ENCODE measurements around the gene PCDHGA6.
"Not testable (repeated sequence)": the region's sequence is repeated elsewhere in the genome, so short reads cannot be mapped to it uniquely, and the experiment has no call there.

The PCDHGA6 gene

GRCh38 chr5:141403387-141403786 lies 29.7 kb downstream of the PCDHGA6 start:
- peak overlapping the region; percentile 53 for H3K4me3 ChIP-seq
- TF ChIP-seq, protein P1, sequence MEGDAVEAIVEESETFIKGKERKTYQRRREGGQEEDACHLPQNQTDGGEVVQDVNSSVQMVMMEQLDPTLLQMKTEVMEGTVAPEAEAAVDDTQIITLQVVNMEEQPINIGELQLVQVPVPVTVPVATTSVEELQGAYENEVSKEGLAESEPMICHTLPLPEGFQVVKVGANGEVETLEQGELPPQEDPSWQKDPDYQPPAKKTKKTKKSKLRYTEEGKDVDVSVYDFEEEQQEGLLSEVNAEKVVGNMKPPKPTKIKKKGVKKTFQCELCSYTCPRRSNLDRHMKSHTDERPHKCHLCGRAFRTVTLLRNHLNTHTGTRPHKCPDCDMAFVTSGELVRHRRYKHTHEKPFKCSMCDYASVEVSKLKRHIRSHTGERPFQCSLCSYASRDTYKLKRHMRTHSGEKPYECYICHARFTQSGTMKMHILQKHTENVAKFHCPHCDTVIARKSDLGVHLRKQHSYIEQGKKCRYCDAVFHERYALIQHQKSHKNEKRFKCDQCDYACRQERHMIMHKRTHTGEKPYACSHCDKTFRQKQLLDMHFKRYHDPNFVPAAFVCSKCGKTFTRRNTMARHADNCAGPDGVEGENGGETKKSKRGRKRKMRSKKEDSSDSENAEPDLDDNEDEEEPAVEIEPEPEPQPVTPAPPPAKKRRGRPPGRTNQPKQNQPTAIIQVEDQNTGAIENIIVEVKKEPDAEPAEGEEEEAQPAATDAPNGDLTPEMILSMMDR (IDR thresholded peaks at IDR 0.05): no peak

DNA sequence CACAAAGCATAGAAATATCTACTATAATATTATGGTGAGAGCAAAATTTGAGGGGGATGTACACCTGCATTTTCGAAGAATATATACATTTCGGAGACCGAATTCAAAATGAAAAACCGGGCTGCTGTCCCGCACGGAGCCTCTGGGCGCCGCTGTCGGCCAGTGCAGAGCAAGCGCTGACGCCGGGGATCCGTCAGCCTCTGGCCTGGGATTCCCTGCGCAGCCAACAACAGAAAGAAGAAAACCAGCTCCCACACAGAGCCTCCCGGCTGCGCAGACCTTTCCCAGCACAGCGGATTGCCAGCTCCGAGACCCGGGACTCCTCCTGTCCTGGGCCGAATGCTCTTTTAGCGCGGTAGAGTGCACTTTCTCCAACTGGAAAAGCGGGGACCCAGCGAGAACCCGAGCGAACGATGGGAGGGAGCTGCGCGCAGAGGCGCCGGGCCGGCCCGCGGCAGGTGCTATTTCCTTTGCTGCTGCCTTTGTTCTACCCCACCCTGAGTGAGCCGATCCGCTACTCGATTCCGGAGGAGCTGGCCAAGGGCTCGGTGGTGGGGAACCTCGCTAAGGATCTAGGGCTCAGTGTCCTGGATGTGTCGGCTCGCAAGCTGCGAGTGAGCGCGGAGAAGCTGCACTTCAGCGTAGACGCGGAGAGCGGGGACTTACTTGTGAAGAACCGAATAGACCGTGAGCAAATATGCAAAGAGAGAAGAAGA lies 34.3 kb downstream of the PCDHGA6 start, which contains the start of gene PCDHGB6:
TSS of gene PCDHGB6 (plus strand) at position 232 of the 716 bp plus-strand sequence. CDS start at position 414, 182 bp downstream.
- H3K4me3 ChIP-seq: peak within 1 kb of the TSS; percentile 61
- DNase-seq (ENCODE audit: low spot score); H3K27ac ChIP-seq: not testable (repeated sequence)

More at GRCh38 chr5:141403387-141403786, 29.7 kb downstream of the PCDHGA6 start:
- H3K27ac ChIP-seq: no peak overlapping the region
- no peak for DNase-seq (ENCODE audit: low spot score)

- TF ChIP-seq, protein P1 (IDR thresholded peaks at IDR 0.05): no peak
- H3K4me3 ChIP-seq: peak overlapping the region; percentile 34
- H3K27ac ChIP-seq: no peak overlapping the region
- no peak for DNase-seq (ENCODE audit: low spot score)
Measured at GRCh38 chr5:141409598-141410306, 36.1 kb downstream of the PCDHGA6 start.

DNA sequence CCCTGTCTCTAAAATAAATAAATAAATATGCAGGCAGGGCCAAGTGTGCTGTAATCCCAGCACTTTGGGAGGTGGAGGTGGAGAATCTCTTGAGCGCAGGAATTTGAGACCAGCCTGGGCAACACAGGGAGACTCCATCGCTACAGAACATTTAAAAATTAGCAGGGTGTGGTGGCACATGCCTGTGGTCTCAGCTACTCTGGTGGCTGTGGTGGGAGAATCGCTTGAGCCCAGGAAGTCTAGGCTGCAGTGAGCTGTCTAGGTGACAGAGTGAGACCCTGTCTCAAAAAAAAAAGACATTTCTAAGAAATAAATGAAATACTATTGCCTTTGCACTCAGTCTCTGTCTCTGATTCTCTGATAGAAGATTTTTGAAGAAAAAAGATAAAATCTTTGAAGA lies 37.9 kb downstream of the PCDHGA6 start:
- TF ChIP-seq, protein P1 (IDR thresholded peaks at IDR 0.05): no peak
- H3K4me3 ChIP-seq: peak overlapping the region; percentile 6

DNA sequence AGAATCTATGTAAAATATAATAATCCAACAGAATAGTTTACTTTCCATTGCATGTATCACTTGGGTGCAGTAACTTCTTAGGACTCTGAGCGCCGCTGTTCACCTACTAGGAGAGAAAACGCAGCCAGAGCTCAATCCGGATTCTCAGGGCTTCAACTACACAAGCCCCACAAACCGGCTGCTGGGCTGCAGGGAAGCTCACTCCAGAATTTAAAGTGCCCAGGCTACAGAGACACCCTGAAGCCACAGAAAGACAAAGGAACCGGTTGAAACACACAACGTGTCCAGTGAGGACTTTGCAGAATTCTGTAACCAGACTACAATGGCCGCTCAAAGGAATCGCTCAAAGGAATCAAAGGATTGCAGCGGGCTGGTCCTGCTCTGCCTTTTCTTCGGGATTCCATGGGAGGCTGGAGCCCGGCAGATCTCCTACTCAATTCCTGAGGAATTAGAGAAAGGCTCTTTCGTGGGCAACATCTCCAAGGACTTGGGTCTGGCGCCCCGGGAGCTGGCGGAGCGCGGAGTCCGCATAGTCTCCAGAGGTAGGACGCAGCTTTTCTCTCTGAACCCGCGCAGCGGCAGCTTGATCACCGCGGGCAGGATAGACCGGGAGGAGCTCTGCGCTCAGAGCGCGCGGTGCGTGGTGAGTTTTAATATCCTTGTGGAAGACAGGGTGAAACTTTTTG lies 39.3 kb downstream of the PCDHGA6 start, which contains the start of gene PCDHGA10:
TSS of gene PCDHGA10 (plus strand) at position 134 of the 686 bp plus-strand sequence. CDS start at position 323, 189 bp downstream.
- no peak for DNase-seq (ENCODE audit: low spot score)
- Histone ChIP-seq H3K27ac (no peak within 1 kb of the TSS), H3K4me3 (peak within 1 kb of the TSS; percentile 56)
- TF ChIP-seq, protein P1 (IDR thresholded peaks at IDR 0.05): no peak

More for the DNA sequence above, 37.9 kb downstream of the PCDHGA6 start:
- no peak overlapping the region for H3K27ac ChIP-seq
- no peak for DNase-seq (ENCODE audit: low spot score)

- TF ChIP-seq, protein P1 (IDR thresholded peaks at IDR 0.05): no peak
- peak overlapping the region; percentile 56 for H3K4me3 ChIP-seq
- H3K27ac ChIP-seq: no peak overlapping the region
- no peak for DNase-seq (ENCODE audit: low spot score)
Measured at GRCh38 chr5:141413540-141414069, 39.9 kb downstream of the PCDHGA6 start.

- not testable (repeated sequence) for H3K27ac ChIP-seq; DNase-seq (ENCODE audit: low spot score)
- peak overlapping the region; percentile 30 for H3K4me3 ChIP-seq
Measured at GRCh38 chr5:141414548-141415274, 41.0 kb downstream of the PCDHGA6 start.

- not testable (repeated sequence) for H3K27ac ChIP-seq; DNase-seq (ENCODE audit: low spot score)
- peak overlapping the region; percentile 30 for H3K4me3 ChIP-seq
Measured at GRCh38 chr5:141415275-141415618, 41.6 kb downstream of the PCDHGA6 start.

Data from coronary artery (tissue), 2 donors.